NCI-H524 (cell line): Measurements from ENCODE around the gene FCHO2.

Experiments used
- DNase-seq, 2 experiments: peaks; one replicate each; lab custom pipeline; 2025; lab: John Stamatoyannopoulos, UW

The FCHO2 gene

DNA sequence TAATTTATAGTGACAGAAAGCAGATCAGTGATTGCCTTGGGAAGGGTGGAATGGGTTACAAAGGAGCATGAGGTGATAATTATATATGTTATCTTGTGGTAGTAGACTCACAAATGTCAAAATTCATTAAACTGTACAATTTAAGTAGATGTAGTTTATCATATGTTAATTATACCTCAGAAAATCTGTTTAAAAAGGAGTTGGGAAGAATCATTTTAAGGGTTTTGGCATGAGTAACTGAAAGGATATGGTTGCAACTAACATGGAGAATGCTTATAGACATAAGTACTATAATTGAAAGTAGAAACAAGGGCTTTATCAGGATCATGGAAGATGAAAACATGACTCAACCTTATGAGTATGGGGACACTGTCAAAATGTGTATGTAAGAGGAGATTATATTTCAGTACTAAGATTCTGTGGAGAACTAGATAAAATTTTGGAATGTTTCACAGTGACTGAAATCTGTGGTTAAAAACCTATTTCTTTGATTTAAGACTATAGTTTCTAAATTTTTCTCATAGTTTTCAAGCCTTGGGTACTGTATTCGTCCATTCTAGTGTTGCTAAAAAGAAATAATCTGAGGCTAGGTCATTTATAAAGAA, 73.3 kb downstream of the FCHO2 start:
- no peak for DNase-seq

DNA sequence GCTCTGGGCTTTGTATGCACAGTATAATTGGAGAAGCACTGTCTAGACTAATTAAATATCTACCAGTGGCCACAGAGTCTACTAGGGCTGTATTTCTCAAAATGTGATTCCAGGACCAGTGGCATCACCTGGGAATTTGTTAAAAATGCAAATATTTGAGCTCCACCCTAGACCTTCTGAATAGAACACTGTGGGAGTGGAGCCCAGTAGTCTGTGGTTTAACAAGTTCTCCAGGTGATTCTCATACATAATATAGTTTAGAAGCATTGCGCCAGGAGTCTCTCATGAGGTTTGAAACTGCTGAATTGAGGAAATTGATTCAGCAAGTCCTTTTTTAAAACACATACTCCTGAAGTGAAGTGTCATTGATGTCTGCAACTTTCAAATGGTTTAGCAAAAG, 74.7 kb downstream of the FCHO2 start:
- DNase-seq: no peak

DNA sequence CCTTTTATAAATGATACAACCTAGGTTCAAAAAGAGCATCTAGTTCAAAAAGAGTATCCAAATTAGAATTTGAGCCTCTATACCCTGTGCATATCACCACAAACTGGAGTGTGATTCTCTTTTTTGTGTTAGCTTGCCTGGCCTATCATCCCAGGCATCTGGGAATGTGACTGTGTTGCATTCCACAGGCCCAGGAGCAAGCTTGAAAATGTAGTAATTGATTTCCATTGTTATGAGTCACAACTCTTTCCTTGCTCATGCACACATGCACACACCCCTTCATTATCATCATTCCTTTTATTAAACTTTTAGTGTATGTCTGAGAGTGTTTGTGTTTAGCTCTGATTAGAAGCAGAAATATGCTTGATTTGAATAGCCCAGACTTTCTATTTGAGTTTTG, 75.2 kb downstream of the FCHO2 start:
- no peak for DNase-seq

DNA sequence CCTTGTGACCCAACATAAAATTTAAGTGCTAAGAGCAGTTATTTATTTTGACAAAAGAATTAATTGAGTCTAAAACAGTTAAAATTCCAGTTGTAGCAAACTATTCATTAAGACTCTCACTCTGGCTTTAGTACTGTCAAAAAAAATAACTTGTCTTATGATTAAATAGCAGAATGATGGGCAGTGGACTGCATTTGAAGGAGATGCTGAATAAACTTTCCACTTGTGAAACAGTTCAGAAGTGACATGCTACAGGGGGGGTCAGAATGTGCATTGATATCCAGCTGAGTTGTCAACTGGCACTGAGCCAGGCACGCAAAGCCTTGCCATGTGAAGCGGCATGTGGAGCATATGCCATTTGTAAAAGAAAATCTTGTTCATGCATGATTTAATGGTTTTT, 76.0 kb downstream of the FCHO2 start:
- peak; percentile 16 to 70 for DNase-seq

DNA sequence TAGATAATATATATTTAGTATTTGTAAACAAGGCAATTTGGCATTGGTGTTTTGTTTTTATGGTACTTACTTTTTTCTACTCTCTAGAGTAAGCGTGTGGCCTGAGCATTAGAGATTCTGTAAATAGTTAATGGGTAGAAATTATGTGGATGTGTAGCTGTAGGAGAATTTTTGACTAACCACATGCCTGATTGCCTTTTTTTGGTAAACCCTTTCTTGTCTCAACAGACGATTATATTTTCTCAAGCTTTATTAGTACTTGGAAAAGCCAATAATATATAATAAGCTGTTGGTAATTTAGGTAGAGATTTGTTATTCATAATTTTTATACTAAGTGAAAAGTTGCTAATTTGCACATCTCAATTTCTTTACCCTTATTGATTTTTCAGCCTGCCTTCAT, 76.8 kb downstream of the FCHO2 start:
- no peak for DNase-seq

DNA sequence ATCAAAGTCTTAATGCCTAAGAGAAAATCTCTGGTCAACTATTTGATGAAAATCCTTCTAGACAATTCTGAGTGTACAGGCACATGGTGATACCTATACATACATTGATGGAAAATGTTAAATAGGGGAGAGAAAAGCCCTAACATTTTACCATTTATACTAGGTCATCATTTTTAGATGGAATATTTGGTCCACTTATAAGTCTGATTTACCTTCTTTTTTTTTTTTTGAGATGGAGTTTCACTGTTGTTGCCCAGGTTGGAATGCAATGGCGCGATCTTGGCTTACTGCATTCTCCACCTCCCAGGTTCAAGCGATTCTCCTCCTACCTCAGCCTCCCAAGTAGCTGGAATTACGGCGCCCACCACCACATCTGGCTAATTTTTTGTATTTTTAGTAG, 81.7 kb downstream of the FCHO2 start:
- no peak for DNase-seq

DNA sequence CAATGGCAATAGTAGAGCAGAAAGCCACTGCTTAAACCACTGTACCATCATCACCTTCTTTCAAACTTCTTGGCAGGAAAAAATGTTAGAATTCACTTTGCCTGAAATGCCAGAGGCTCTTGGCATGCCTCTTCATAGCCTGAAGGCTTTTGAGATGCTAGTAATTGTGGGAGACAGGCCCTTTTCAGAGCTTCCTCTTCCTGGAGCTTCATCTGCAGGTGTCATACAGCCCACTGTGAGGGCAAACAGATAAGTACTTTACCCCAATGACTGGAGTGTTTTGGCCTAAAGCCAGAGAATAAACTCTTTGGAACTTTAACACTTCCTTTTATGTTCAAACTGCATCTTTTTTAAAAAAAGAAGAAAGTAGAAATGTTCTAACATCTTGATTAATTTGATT, 83.2 kb downstream of the FCHO2 start:
- no peak for DNase-seq

DNA sequence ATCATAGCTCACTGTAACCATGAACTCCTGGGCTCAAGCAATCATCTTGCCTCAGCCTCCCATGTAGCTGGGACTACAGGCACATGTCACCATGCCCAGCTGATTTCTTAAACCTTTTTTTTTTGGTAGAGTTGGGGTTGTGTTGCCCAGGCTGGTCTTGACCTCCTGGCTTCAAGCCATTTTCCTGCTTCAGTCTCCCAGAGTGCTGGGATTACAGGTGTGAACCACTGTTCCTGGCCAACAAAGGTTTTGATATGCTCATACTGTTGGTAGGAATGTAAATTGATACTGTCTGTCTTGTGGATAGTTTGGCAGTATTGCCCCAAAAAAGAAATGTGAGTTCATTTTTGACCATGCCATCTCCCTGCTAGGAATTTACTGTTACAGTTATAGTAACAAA, 87.2 kb downstream of the FCHO2 start:
- DNase-seq: no peak

DNA sequence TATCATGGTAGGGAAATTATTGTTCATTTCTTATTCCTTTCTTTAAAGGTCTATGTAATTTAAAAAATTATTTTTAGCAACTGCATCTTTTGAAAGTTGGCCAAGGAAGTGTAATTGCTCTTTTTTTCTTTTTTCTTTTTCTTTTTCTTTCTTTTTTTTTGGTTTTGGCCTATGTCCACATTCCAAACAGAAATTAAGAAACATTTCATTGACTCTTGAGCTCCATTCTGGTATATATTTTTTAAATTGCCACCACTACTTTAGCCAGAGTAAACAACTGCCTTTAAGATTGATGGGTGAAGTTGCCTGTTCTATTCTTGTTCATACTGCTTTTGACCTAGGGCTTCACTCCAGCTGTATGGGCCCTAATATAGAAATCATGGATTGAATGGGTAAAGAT, 88.7 kb downstream of the FCHO2 start:
- DNase-seq: no peak

DNA sequence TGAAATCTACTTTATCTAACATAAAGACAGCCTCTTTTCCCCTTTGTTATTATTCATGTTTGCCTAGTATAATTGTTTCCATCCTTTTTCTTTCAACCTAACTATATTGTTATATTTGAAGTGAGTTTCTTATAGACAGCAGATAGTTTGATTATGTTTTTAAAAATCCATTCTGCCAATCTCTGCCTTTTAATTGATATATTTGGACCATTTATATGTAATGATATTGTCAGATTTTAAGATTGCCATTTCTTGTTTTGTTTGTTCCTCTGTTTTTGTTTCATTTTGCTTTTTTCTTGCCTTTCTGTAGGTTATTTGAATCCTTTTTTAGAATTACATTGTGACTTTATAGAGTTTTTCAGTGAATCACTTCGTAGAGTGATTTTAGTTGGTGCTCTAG, 89.8 kb downstream of the FCHO2 start:
- DNase-seq: no peak

DNA sequence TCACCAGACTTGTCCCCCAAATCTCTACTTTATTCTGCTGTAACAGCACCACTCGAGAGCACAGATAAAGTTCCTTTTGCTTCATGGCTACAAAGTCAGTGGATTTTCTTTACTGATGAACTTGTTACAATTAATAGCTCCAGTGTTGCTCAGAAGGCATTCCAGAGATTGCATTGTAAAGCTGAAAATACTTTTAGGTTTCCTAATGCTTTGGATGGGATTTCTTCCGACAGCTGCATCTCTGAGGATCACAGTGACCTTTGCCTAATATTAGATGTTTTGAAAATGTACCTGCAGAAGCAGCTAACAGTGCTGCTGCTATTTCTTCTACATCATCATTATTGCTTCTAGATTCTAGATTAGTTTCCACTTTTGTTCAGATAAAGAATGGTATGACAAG, 105.8 kb downstream of the FCHO2 start:
- DNase-seq: no peak

DNA sequence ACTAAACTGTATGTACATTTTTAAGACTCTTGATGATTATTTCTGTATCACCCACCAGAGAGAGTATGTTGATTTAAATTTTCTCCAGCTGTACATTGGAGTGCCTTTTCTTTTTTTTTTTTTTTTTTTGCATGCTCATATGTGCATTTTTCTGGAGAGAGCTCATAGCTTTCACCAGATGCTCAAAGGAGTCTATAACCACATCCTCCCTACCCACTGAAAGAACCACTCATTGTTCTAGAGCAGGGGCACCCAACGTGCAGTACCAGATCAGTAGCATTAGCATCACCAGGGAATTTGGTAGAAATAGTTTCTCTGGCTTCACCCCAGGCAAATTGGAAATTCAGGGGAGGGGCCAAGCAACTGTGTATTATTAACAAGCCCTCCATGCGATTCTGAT, 110.6 kb downstream of the FCHO2 start:
- no peak for DNase-seq

DNA sequence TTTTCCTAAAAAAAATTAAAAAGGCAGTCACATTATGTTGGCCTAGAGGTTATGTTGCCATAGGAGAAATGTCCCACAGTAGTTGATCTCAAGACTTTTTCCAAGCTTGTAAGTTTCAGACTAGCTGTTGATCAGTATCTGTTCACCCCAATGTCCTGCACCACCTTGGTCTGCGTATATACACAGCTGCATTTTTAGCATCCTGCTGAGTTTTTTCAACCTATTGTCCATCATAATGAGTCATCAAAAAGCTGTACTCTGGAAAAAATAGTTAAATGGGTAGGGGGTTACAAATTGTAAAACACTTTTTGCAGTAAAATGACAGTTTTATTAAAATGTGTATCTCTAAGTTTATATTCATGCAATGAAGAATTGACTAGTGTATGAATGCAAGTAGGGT, 111.4 kb downstream of the FCHO2 start:
- no peak for DNase-seq

DNA sequence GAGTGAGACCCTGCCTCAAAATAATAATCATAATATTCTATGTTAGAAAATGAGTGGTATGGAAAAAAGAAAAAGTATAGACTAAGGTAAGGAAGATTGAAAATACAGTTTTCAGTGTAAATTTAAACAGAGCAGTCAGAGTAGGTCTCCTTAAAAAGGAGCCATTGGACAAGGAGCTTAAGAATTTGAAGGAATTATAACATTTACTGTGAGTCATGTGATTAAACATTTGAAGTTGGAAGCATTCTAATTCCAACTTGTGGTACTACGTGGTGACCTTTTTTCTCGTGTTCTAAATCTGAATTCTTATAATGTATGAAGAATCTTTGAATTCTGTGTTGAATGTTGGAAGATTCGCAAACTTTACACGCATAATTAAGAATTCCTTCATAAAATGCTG, 125.3 kb downstream of the FCHO2 start:
- no peak for DNase-seq

DNA sequence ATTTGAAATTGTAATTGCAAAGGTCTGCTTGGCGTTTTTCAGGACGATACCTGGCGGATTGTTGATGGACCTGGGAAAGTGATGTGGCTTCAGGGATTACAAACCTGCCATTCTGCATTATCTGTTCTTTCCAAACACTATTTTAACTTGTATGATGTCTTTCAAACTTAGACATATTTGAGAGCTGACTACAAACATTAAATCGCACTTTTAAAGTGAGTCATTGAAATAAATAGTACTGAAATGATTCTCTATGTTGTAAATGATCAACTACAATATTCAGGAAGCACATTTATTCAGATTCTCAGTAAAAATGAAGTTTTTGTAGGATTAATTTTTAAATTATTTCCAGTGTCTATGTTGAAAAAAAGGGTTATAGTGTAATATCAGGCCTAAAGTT, 132.2 kb downstream of the FCHO2 start:
- no peak for DNase-seq

DNA sequence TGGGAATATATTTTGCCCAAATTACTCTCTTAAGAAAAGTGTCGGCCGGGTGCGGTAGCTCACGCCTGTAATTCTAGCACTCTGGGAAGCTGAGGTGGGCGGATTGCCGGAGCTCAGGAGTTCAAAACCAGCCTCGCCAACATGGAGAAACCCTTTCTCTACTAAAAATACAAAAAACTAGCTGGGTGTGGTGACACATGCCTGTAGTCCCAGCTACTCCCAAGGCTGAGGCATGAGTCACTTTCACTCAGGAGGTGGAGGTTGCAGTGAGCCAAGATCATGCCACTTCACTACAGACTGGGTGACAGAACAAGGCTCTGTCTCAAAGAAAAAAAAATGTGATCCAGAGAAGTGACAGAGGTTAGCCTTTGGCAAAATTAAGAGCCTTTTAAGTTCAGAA, 138.1 kb downstream of the FCHO2 start:
- DNase-seq: no peak

DNA sequence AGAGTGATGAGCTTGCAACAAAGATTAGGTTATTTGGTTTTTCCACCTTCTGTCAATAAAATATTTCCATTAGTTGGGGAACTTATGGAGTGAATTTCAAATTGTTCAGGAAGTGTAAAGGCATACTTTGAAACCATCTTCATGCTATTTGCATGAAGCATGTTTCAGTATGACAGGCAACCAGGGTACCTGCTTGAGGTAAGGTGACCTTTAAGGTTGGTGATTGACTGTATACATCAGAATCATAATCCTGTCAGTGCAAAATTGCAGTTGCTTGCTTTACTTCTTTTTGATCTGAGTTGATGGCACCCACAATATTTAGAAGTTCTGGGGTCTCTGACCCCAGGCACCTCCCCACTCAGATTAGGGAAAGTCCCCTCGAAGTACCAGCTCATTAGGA, 138.6 kb downstream of the FCHO2 start:
- DNase-seq: no peak

DNA sequence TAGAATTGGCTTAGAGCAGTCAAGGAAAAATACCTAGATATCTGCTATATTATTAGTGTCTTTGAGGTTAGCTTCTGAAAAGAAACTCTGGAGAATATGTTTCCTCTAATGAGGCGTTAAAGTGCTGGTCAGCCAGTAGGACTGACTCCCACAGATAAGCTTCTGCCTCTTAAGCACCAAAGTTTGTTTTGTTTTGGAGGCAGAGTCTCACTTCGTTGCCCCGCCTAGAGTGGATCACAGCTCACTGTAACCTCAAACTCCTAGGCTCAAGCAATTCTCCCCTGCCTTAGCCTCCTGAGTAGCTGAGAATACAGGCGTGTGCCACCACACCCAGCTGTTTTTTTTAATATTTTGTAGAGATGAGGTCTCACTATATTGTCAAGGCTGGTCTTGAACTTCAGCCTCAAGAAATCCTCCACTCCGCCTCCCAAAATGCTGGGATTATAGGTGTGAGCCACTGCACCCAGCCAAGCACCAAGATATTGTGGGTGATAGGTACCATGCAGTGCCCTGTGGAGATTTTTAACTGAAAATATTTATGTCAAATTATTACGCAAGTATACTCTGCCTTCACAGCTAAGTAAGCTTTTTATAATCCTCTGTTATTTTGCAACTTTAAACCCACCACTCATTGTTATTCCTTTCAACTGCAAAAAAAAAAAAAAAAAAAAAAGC, 139.9 kb downstream of the FCHO2 start:
- no peak for DNase-seq

DNA sequence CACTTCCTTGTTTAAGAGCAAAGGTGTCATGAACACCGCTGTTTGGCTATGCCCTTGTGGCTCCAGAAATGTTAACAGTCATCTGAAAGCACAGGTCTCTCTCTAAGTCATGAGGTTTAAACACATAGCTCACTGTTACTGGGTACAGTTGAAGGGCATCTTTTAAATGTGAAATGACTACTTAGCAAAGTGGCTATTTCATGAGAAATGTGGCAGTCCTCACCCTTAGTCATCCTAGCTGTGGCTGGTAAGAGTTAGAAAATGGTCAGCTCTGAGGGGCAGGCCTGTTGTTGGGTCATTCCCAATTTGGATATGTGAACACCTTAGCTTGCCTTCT, 140.4 kb downstream of the FCHO2 start:
- DNase-seq: no peak

DNA sequence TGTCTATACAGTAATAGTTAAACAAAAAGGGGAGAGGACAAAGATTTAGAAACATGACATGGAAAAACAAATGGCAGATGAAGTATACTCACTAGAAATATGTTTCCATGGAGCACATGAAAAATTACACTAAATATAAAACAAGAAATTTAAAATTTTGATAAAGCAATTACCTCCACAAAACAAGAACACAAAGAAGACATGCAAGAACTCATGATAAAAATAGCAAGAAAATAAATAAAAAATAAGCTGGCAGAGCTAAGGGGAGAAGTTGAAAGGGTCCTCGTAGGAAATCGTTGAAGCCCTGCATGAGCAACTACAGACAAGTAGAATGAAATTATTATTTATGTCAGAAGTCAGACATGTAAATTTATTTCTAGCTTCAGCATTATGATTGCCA, 141.9 kb downstream of the FCHO2 start:
- no peak for DNase-seq

DNA sequence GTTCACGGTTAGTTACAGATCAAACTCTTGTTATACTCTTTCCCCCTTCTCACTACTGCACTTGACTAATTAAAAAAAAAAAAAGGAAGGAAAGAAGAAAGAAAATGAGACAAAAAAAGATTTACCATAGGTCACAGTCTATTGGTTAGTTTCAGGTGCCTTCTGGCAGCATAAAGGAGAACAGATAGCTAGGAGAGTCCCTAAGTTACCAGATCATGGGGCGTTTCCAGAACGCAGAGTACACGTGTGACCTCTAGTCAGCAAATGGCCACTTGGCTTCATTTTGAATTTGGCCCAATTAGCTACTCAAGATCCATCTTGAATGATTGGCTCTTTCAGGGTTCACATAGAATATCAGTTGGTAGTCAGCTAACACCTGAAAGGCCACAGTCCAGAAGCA, 144.3 kb downstream of the FCHO2 start:
- no peak for DNase-seq

DNA sequence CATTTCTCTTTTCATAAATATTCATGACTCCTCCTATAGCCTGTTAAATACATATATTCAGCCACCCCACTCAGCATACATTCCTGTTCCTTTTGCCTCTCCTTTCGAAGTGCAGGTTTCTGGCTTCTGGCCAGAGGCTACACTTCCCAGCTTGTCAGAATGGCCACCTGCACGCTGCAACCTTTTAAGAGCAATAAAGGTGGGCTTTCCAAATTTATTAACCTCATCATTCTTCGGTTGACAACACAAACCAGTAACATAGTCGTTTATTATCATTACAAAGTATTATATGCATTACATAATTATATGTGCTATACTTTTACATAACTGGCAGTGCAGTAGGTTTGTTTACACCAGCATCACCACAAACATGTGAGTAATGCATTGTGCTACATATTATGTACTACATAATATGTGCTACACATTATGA, 148.0 kb downstream of the FCHO2 start:
- no peak for DNase-seq

DNA sequence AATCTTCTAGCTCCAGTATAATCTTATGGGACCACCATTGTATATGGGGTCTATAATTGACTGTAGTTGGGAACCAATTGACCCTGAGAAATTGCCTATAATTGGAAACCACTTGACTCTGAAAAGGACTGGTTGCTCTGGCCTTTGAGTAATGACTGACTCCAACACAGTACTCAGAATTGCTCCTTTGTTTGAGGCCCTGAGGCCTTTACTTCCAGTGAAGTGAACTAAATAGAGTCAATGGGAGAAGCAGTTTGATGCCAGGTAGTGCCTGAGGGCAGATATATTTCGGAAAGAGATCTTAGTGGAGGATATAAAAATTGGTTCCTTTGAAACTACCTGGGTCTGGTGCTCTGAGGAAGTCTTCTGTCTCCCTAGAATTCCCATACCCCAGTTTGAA, 148.5 kb downstream of the FCHO2 start:
- DNase-seq: no peak

DNA sequence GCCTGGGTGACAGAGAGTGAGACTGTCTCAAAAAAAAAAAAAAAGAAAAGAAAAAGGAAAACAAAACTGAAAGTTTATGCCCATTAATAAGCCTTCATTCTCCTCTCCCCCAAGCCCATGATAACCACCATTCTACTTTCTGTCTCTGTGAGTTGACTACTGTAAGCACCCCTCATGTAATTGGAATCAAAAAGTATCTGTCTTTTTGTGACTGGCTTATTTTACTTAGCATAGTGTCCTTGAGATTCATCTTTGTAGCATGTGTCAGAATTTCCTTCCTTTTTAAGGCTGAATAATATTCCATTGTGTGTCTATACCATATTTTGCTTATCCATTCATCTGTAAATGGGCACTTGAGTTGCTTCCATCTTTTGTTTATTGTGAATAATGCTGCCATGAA, 150.5 kb downstream of the FCHO2 start:
- DNase-seq: no peak

DNA sequence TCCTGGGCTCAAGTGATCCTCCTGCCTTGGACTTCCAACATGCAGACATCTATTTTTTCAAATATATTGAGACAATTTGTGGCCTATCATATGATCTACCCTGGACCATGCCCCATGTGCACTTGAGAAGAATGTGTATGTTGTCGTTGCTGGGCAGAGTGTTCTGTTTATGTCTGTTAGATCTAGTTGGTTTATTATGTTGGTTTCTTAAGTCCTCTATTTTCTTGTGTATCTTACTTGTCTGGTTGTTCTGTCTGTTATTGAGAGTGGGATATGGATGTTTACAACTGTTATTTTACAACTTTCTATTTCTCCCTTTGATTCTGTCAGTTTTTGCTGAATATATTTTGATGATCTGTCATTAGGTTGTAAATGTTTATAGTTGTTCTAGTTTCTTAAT, 154.3 kb downstream of the FCHO2 start:
- no peak for DNase-seq
